NCI-H1417 (cell line): ENCODE data around the gene MED12.
A peak's percentile ranks its signal among the peaks of the same experiment; 100 is the strongest.

Experiments used
- DNase-seq, 3 experiments: peaks; one replicate each; lab custom pipeline; 2025; lab: John Stamatoyannopoulos, UW

Gene MED12

GRCh38 chrX:71107245-71107644 lies 11.2 kb upstream of the MED12 start:
- DNase-seq: no peak

GRCh38 chrX:71107762-71108360 lies 10.5 kb upstream of the MED12 start:
- DNase-seq: no peak

GRCh38 chrX:71109051-71109450 lies 9.3 kb upstream of the MED12 start:
- DNase-seq: no peak

GRCh38 chrX:71111141-71111843 lies 7.1 kb upstream of the MED12 start, which contains the start of gene IL2RG:
Gene IL2RG (minus strand): TSS chrX:71111577. CDS start chrX:71111539, 38 bp downstream.
- DNase-seq: no peak

GRCh38 chrX:71111921-71112431 lies 6.4 kb upstream of the MED12 start:
- DNase-seq: no peak

- DNase-seq: peak in 1 of 3 experiments; percentile 29
Observed at GRCh38 chrX:71117358-71117757, 1.0 kb upstream of the MED12 start.

GRCh38 chrX:71118985-71119535 lies 664 bp downstream of the MED12 start:
- DNase-seq: no peak

- no peak for DNase-seq
Observed at GRCh38 chrX:71128166-71128833, 9.9 kb downstream of the MED12 start.

GRCh38 chrX:71128915-71129765 lies 10.7 kb downstream of the MED12 start:
- peak; percentile 4 to 61 (median 25) for DNase-seq

GRCh38 chrX:71131510-71131909 lies 13.1 kb downstream of the MED12 start:
- no peak for DNase-seq

GRCh38 chrX:71140440-71140839 lies 22.0 kb downstream of the MED12 start:
- no peak for DNase-seq

- no peak for DNase-seq
Observed at GRCh38 chrX:71143508-71143907, 25.1 kb downstream of the MED12 start.

GRCh38 chrX:71144651-71145050 lies 26.3 kb downstream of the MED12 start, which contains the start of gene NLGN3:
Gene NLGN3 (plus strand): TSS chrX:71144841. CDS start chrX:71147750, 2,909 bp downstream.
- DNase-seq: peak in 1 of 3 experiments; percentile 10

- DNase-seq: no peak
Observed at GRCh38 chrX:71147496-71148277, 29.3 kb downstream of the MED12 start.

GRCh38 chrX:71148278-71148663 lies 29.9 kb downstream of the MED12 start:
- no peak for DNase-seq

- DNase-seq: no peak
Observed at GRCh38 chrX:71151366-71151765, 33.0 kb downstream of the MED12 start.

GRCh38 chrX:71154196-71154595 lies 35.8 kb downstream of the MED12 start:
- no peak for DNase-seq

GRCh38 chrX:71154641-71155040 lies 36.2 kb downstream of the MED12 start:
- DNase-seq: no peak

- no peak for DNase-seq
Observed at GRCh38 chrX:71158603-71159002, 40.2 kb downstream of the MED12 start.

- DNase-seq: no peak
Observed at GRCh38 chrX:71159335-71159734, 40.9 kb downstream of the MED12 start.

- DNase-seq: no peak
Observed at GRCh38 chrX:71160475-71160874, 42.1 kb downstream of the MED12 start.
